GM12864 (cell line): ENCODE measurements around the gene TMEM218.

Source experiments
- DNase-seq: peaks from one replicate; pipeline ENCODE4 v3.0.0-alpha.2; 2011; ENCODE audit warnings: low read depth
- H3K4me3 ChIP-seq: 2 replicates; pipeline ENCODE4 v1.5.1; 2011; ENCODE audit warnings: mild to moderate bottlenecking, low read depth, low read length, control low read depth
- CTCF ChIP-seq: IDR thresholded peaks from 2 replicates; pipeline ENCODE4 v1.5.1; 2011; ENCODE audit warnings: low read depth, mild to moderate bottlenecking, moderate library complexity, low read length, control low read depth, inconsistent platforms; ENCODE audit errors: missing control alignments

Gene TMEM218

GRCh38 chr11:125072961-125073590 is 38.4 kb downstream of the TMEM218 start:
- DNase-seq, result no peak

GRCh38 chr11:125072218-125072960 is 39.0 kb downstream of the TMEM218 start:
- no peak for TF ChIP-seq CTCF
- peak; percentile 87 for DNase-seq
- no peak overlapping the region for H3K4me3 ChIP-seq

More at GRCh38 chr11:125072961-125073590, 38.4 kb downstream of the TMEM218 start:
- no peak for TF ChIP-seq CTCF
- H3K4me3 ChIP-seq, result no peak overlapping the region

GRCh38 chr11:125071846-125072217 is 39.6 kb downstream of the TMEM218 start:
- H3K4me3 ChIP-seq, result no peak overlapping the region
- DNase-seq, result no peak
- no peak for TF ChIP-seq CTCF

- H3K4me3 ChIP-seq, result no peak overlapping the region
- no peak for DNase-seq
- no peak for TF ChIP-seq CTCF
Observed at GRCh38 chr11:125071435-125071834, 40.0 kb downstream of the TMEM218 start.

- peak; percentile 43 for DNase-seq
- TF ChIP-seq CTCF, result no peak
- no peak overlapping the region for H3K4me3 ChIP-seq
Observed at GRCh38 chr11:125070699-125071254, 40.6 kb downstream of the TMEM218 start.

- H3K4me3 ChIP-seq, result no peak overlapping the region
- no peak for DNase-seq
- TF ChIP-seq CTCF, result no peak
Observed at GRCh38 chr11:125069796-125070195, 41.6 kb downstream of the TMEM218 start.
